Rectal smooth muscle tissue (tissue), 1 donor: ENCODE measurements around the gene EIF5A.

Source experiments
- H3K27ac ChIP-seq: one replicate; pipeline ENCODE4 v1.7.0; 2013; ENCODE audit warnings: low read depth, low read length, inconsistent platforms
- H3K27me3 ChIP-seq: one replicate; pipeline ENCODE4 v1.7.0; 2013; ENCODE audit warnings: low read length; ENCODE audit not compliant: control insufficient read depth, insufficient read depth
- H3K36me3 ChIP-seq: one replicate; pipeline ENCODE4 v1.7.0; 2013; ENCODE audit warnings: low read length; ENCODE audit not compliant: control insufficient read depth, insufficient read depth
- H3K4me1 ChIP-seq: one replicate; pipeline ENCODE4 v1.7.0; 2013; ENCODE audit warnings: low read length; ENCODE audit not compliant: control insufficient read depth, insufficient read depth
- H3K4me3 ChIP-seq: one replicate; pipeline ENCODE4 v1.7.0; 2013; ENCODE audit warnings: low read length
- H3K9ac ChIP-seq: one replicate; pipeline ENCODE4 v1.7.0; 2013; ENCODE audit warnings: low read length

Gene EIF5A

DNA sequence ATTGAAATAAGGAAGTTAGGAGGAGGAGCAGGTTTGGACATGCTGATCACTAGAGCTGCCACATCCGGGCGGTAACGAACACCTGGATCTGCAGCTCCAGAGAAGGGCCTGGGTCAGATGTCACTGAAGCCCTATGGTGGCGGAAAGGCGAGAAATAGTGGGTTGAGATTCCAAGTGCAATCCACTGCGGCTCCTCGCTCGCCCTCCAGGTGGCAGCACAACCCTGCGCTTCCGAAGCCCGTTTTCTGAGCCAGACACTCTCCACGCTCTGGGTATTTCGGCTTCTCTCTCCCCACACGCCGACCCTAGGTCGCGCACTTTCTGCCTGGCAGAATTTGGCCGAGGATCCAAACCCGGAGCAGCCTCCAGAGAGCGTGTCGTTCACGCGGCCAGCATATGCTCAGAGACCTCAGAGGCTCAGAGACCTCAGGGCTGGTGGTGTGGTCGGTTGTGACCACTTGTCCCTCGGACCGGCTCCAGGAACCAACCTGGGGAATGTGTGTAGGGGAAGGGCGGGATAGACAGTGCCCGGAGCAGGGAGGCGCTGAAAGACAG, 26.8 kb upstream of the EIF5A start:
- Histone ChIP-seq H3K27me3 (no peaks in the 10 kb centered on the region), H3K4me3 (peak overlapping the region; percentile 69), H3K9ac (peak overlapping the region; percentile 6), H3K36me3 (peaks cover 6% of the 10 kb centered on the region), H3K27ac (peak overlapping the region; percentile 81), H3K4me1 (peaks cover 15% of the 10 kb centered on the region)

DNA sequence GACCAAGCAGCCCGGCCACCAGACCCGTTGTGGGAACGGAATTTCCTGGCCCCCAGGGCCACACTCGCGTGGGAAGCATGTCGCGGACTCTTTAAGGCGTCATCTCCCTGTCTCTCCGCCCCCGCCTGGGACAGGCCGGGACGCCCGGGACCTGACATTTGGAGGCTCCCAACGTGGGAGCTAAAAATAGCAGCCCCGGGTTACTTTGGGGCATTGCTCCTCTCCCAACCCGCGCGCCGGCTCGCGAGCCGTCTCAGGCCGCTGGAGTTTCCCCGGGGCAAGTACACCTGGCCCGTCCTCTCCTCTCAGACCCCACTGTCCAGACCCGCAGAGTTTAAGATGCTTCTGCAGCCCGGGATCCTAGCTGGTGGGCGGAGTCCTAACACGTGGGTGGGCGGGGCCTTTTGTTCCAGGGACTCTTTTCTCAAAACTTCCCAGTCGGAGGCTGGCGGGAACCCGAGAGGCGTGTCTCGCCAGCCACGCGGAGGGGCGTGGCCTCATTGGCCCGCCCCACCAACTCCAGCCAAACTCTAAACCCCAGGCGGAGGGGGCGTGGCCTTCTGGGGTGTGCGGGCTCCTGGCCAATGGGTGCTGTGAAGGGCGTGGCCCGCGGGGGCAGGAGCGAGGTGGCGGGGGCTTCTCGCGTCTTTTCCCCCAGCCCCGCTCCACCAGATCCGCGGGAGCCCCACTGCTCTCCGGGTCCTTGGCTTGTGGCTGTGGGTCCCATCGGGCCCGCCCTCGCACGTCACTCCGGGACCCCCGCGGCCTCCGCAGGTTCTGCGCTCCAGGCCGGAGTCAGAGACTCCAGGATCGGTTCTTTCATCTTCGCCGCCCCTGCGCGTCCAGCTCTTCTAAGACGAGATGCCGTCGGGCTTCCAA, 26.1 kb upstream of the EIF5A start, which contains the start of gene SLC2A4:
SLC2A4 (plus strand) TSS at position 645 of the 879 bp plus-strand sequence; CDS start at position 862, 217 bp downstream.
- Histone ChIP-seq H3K4me3 (peak within 1 kb of the TSS; percentile 69), H3K9ac (peak within 1 kb of the TSS; percentile 46), H3K36me3 (peaks cover 6% of the 10 kb centered on the region), H3K27ac (peak within 1 kb of the TSS; percentile 94), H3K4me1 (peaks cover 15% of the 10 kb centered on the region), H3K27me3 (no peaks in the 10 kb centered on the region)

DNA sequence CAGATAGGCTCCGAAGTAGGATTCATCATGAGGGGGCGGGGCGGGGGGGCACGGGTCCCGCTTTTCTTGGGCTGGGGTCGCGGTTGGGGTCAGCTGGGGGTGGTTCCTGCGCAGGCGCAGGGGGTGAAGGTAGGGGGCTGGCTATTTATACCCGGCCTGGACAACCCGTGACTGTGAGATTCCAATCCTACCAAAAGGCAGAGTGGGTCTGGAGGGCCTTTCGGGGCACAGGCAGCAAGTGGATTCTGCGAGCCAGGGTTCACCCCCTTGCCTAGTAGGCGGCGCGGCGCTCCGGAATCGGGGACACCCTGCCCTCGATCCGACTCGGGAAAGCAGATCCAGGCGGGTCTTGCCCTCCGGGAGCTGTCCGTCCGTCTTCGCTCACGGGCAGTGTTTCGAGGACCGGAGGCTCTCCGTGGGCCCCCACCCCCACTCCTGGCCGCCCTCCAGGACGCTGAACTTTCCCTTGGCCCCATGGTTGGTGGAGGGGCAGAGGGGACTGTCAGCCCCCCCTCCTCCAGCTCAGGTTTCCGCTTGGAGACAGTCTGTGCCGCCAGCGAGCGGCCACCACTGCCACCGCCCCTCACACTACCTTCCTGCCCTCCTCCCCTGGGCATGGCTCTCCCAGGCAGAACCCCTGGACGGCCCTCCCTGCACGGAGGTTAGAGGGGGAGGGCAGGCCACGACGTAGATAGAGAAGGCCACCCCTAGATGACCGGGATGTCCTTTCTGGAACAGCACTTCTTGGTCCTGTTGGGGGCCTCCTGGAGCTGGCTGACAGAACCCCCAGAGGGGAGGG, 25.3 kb upstream of the EIF5A start:
- H3K27me3 ChIP-seq: no peaks in the 10 kb centered on the region
- H3K27ac ChIP-seq: peak overlapping the region; percentile 94
- H3K4me3 ChIP-seq: peak overlapping the region; percentile 57
- peaks cover 6% of the 10 kb centered on the region for H3K36me3 ChIP-seq
- peak overlapping the region; percentile 46 for H3K9ac ChIP-seq
- H3K4me1 ChIP-seq: peaks cover 15% of the 10 kb centered on the region

DNA sequence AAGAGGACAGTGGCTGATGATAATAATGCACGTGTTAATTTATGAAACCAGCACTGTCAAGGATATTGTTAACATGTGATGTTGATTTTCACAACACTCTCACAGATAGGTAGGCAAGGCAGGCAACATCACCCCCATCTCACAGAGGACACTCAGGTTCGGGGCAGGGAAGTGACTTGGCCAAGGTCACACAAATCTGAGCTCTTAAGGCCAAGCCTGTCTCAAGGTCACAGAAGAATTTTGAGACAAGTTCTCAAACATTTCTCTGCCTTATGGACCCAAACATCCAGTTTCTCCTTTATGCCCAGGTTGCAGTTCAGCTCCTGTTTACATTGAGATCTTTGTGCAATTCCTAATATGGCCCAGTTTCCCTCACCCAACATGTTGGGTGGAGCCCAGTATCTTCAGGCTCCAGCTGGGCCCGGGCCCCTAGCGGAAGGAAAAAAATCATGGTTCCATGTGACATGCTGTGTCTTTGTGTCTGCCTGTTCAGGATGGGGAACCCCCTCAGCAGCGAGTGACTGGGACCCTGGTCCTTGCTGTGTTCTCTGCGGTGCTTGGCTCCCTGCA, 24.6 kb upstream of the EIF5A start:
- Histone ChIP-seq H3K9ac (peak overlapping the region; percentile 46), H3K27ac (peak overlapping the region; percentile 94), H3K27me3 (no peaks in the 10 kb centered on the region), H3K4me1 (peaks cover 15% of the 10 kb centered on the region), H3K4me3 (peak overlapping the region; percentile 57), H3K36me3 (peaks cover 8% of the 10 kb centered on the region)

DNA sequence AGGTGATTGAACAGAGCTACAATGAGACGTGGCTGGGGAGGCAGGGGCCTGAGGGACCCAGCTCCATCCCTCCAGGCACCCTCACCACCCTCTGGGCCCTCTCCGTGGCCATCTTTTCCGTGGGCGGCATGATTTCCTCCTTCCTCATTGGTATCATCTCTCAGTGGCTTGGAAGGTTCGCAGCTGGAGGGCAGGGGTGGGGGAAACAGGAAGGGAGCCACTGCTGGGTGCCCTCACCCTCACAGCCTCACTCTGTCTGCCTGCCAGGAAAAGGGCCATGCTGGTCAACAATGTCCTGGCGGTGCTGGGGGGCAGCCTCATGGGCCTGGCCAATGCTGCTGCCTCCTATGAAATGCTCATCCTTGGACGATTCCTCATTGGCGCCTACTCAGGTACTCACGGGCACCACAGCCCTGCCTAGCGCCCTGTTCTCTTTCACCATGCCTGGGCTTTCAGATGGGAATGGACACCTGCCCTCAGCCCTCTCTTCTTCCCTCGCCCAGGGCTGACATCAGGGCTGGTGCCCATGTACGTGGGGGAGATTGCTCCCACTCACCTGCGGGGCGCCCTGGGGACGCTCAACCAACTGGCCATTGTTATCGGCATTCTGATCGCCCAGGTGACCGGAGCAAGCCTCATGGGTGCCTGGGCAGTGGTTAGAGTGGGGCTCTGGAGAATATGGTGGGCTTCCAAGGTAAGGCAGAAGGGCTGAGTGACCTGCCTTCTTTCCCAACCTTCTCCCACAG, 23.8 kb upstream of the EIF5A start:
- Histone ChIP-seq H3K27ac (peak overlapping the region; percentile 94), H3K4me1 (peaks cover 15% of the 10 kb centered on the region), H3K4me3 (peak overlapping the region; percentile 57), H3K9ac (no peak overlapping the region), H3K27me3 (no peaks in the 10 kb centered on the region), H3K36me3 (peaks cover 8% of the 10 kb centered on the region)

DNA sequence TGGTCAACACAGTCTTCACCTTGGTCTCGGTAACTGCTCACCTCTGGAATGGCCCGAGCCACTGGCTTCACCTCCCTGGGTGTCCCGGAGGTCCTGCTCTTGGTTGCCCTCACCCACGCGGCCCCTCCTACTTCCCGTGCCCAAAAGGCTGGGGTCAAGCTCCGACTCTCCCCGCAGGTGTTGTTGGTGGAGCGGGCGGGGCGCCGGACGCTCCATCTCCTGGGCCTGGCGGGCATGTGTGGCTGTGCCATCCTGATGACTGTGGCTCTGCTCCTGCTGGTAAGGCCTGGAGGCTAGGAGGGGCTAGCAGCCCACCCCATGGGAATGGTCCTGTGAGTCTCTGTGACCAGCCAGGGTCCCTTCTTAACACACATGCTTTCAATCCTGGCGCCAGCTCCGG, 22.5 kb upstream of the EIF5A start:
- H3K27ac ChIP-seq: no peak overlapping the region
- peaks cover 15% of the 10 kb centered on the region for H3K4me1 ChIP-seq
- peaks cover 8% of the 10 kb centered on the region for H3K36me3 ChIP-seq
- no peaks in the 10 kb centered on the region for H3K27me3 ChIP-seq
- no peak overlapping the region for H3K9ac ChIP-seq
- H3K4me3 ChIP-seq: no peak overlapping the region

DNA sequence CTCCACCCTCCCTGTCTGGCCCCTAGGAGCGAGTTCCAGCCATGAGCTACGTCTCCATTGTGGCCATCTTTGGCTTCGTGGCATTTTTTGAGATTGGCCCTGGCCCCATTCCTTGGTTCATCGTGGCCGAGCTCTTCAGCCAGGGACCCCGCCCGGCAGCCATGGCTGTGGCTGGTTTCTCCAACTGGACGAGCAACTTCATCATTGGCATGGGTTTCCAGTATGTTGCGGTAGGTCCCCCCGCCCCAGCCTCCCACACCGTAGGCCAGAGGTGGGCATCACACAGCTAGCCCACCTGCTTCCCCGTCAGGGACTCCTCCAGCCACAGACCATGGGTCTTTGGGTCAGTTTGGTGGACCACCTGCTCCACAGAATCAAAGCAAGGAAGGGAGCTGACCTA, 21.7 kb upstream of the EIF5A start:
- Histone ChIP-seq H3K4me1 (peaks cover 14% of the 10 kb centered on the region), H3K4me3 (no peak overlapping the region), H3K9ac (no peak overlapping the region), H3K36me3 (peaks cover 8% of the 10 kb centered on the region), H3K27me3 (no peaks in the 10 kb centered on the region), H3K27ac (no peak overlapping the region)

DNA sequence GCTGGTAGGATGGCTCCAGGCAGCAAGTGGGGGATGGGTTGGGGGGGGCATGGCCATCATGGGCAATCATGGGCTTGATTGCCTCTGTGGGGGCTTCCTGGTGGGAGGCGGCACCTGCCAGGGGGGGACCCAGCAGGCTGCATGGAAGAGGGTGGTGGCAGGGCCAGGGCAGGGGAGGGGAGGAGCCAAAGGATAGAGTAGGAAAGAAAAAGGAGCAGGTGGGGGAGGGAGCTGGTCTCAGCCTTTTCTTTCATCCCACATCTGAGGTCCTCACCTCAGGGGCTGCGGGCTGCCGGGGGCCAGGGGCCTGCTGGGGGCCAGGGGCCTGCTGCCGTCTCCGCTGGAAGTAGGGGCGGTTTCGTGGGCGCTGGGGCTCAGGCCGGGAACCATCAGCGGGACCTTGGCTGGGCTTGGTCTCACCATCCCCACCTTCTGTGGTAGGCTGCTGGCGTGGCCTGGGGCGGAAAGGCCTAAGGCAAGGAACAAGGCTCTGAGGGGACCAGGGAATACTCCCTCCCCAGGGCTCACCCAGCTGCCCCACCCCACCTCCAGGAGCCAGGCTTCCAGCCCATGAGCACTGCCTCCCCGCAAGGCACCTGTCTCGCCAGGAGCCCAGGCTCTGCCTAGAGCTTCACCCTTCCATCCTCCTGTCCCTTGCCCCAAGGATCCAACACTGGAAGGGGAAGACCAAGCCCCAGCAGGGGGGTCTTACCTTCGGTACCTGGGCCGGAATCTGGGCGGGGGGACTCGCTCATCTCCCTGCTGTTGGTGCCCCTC, 18.0 kb upstream of the EIF5A start:
- peaks cover 6% of the 10 kb centered on the region for H3K36me3 ChIP-seq
- no peak overlapping the region for H3K27ac ChIP-seq
- H3K4me1 ChIP-seq: peaks cover 20% of the 10 kb centered on the region
- H3K27me3 ChIP-seq: peaks cover 6% of the 10 kb centered on the region
- H3K4me3 ChIP-seq: no peak overlapping the region
- no peak overlapping the region for H3K9ac ChIP-seq

DNA sequence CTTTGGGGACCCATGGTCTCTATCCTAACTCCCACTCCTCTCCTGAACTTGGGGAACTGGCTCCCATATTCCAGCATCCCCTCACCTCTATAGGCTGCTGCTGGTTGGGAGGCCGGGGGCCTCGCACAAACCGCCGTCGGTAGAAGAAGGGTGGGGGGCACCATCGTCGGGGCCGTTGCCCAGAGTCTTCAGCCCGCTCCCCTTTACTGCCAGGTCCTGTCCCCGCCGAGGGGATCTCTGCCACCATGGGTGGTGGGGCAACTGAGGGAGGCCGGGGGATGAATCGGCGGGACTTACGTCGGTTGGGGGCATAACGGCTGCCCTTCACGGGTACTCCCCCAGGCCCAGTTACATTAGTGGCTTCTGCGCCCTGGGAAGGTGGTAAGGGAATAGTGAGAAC, 17.3 kb upstream of the EIF5A start:
- Histone ChIP-seq H3K4me1 (peaks cover 22% of the 10 kb centered on the region), H3K36me3 (peaks cover 2% of the 10 kb centered on the region), H3K4me3 (no peak overlapping the region), H3K27me3 (peaks cover 6% of the 10 kb centered on the region), H3K27ac (peak overlapping the region; percentile 3), H3K9ac (no peak overlapping the region)

DNA sequence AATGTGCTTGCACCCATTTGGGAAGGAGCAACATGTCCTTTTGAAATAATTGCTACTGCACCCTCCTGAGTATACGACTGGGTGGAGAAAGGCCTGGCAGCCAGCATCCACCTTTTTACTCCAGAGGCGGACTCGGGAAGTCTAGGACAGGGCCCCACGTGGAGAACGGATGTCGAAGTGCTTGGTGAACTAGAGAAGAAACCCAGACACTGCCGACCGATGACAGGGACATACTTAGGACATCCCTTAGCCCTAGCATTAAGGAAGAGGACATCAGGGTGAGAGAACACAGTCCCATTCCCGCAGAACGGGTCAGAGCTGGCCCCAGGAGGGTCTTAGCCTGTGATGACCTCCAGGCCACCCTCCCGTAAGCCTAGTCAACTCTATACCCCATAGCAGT, 16.7 kb upstream of the EIF5A start:
- peak overlapping the region; percentile 3 for H3K27ac ChIP-seq
- peaks cover 22% of the 10 kb centered on the region for H3K4me1 ChIP-seq
- no peak overlapping the region for H3K4me3 ChIP-seq
- peaks cover 2% of the 10 kb centered on the region for H3K36me3 ChIP-seq
- H3K9ac ChIP-seq: no peak overlapping the region
- peaks cover 6% of the 10 kb centered on the region for H3K27me3 ChIP-seq

DNA sequence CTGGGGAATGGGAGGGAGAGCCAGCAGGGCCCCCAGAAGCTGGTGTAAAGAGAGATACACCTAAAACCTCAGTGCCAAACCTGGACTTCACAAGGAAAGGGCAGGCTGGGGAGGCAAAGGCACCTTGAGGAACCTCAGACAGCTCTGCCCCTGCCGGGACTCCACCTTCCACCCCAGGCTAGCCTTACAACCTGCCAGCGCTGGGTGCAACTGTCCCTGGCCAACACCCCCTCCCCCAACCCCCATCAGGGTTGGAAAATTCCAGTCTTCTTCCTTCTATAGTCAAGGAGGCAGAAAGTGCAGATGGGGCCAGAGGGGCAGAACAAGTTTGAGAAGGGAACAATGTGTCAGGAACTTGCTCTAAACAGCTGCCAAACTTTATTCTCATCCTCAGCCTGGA, 15.2 kb upstream of the EIF5A start:
- H3K9ac ChIP-seq: no peak overlapping the region
- H3K36me3 ChIP-seq: peaks cover 2% of the 10 kb centered on the region
- H3K4me1 ChIP-seq: peaks cover 31% of the 10 kb centered on the region
- peak overlapping the region; percentile 26 for H3K27ac ChIP-seq
- H3K4me3 ChIP-seq: no peak overlapping the region
- peaks cover 6% of the 10 kb centered on the region for H3K27me3 ChIP-seq
